GM12878 (cell line): Measurements from ENCODE around the gene GUCA2A. TPM values are rescaled to one million over a fixed set of nuclear protein-coding genes. Genes with fewer than 3 reads are reported as not detected.

Experiments used
- BACH1 ChIP-seq: fragments of 450-650 bp; IDR thresholded peaks from 2 replicates; pipeline ENCODE4 v1.6.1; 2017; ENCODE audit warnings: mild to moderate bottlenecking, borderline replicate concordance
- BCL3 ChIP-seq: IDR thresholded peaks from 2 replicates; pipeline ENCODE4 v1.6.1; 2011; ENCODE audit warnings: borderline replicate concordance, low read depth, mild to moderate bottlenecking, moderate library complexity, low read length; ENCODE audit not compliant: insufficient read depth, poor library complexity, severe bottlenecking
- BHLHE40 ChIP-seq, 2 experiments: fragments of 450-650 bp in 1 of 2; IDR thresholded peaks; 2 replicates each; pipeline ENCODE4 v1.6.1; 2011 to 2017; ENCODE audit warnings: low read depth in 2 of 2, borderline replicate concordance in 1 of 2, improper control_type of control experiment in 1 of 2, low read length in 1 of 2, mild to moderate bottlenecking in 1 of 2
- CBFB ChIP-seq: IDR thresholded peaks from 2 replicates; pipeline ENCODE4 v1.6.1; 2016; ENCODE audit warnings: antibody characterized with exemption, low read depth
- CBX5 ChIP-seq: sonication (generic); IDR thresholded peaks from 2 replicates; pipeline ENCODE4 v1.6.1; 2016; ENCODE audit warnings: low read depth, moderate library complexity, mild to moderate bottlenecking, inconsistent platforms
- CEBPB ChIP-seq, 2 experiments: fragments of 150-350 bp in 1 of 2; IDR thresholded peaks; 2 replicates each; pipeline ENCODE4 v1.6.1; 2012 to 2014; ENCODE audit warnings: low read depth in 2 of 2, low read length in 2 of 2, borderline replicate concordance in 1 of 2, inconsistent platforms in 1 of 2
- CTCF ChIP-seq, 3 experiments: IDR thresholded peaks in 2 of 3; conservative IDR thresholded peaks in 1 of 3; 2 replicates each; pipeline ENCODE4 v1.5.1; 2011; ENCODE audit warnings: low read depth in 3 of 3, low read length in 3 of 3, mild to moderate bottlenecking in 3 of 3, control low read depth in 2 of 3, moderate library complexity in 2 of 3, inconsistent platforms in 1 of 3, mixed read lengths in 1 of 3; ENCODE audit not compliant: control insufficient read depth in 2 of 3, insufficient read depth in 1 of 3; ENCODE audit errors: extremely low read depth in 1 of 3
- HSF1 ChIP-seq: fragments of 150-350 bp; IDR thresholded peaks from 2 replicates; pipeline ENCODE4 v1.6.1; 2014; ENCODE audit warnings: mild to moderate bottlenecking, low read depth, low read length
- IRF3 ChIP-seq: fragments of 450-650 bp; IDR thresholded peaks from 2 replicates; pipeline ENCODE4 v1.6.1; 2014; ENCODE audit warnings: mild to moderate bottlenecking
- JUND ChIP-seq: IDR thresholded peaks from 2 replicates; pipeline ENCODE4 v1.6.1; 2012; ENCODE audit warnings: low read depth, mild to moderate bottlenecking, low read length, improper control_type of control experiment, moderate library complexity
- MTA2 ChIP-seq: fragments of 450-650 bp; IDR thresholded peaks from 2 replicates; pipeline ENCODE4 v1.6.1; 2016; ENCODE audit warnings: low read depth, mild to moderate bottlenecking, moderate library complexity
- MTA3 ChIP-seq: IDR thresholded peaks from 2 replicates; pipeline ENCODE4 v1.6.1; 2012; ENCODE audit warnings: low read length, inconsistent platforms, borderline replicate concordance
- MYC ChIP-seq: IDR thresholded peaks from 2 replicates; pipeline ENCODE4 v1.6.1; 2011; ENCODE audit warnings: mild to moderate bottlenecking, low read length, moderate library complexity, inconsistent platforms; ENCODE audit not compliant: insufficient read depth, insufficient replicate concordance, insufficient read length, severe bottlenecking
- NFYA ChIP-seq: IDR thresholded peaks from 2 replicates; pipeline ENCODE4 v1.6.1; 2011; ENCODE audit warnings: low read depth, mild to moderate bottlenecking, low read length, improper control_type of control experiment, borderline replicate concordance
- NR2C1 ChIP-seq: fragments of 450-650 bp; IDR thresholded peaks from 2 replicates; pipeline ENCODE4 v1.6.1; 2017; ENCODE audit warnings: antibody characterized with exemption, mild to moderate bottlenecking, moderate library complexity
- NR2F1 ChIP-seq: fragments of 450-650 bp; conservative IDR thresholded peaks from 2 replicates; pipeline ENCODE4 v1.6.1; 2017; ENCODE audit warnings: mild to moderate bottlenecking
- STAT1 ChIP-seq: fragments of 450-650 bp; conservative IDR thresholded peaks from 2 replicates; pipeline ENCODE4 v1.6.1; 2014; ENCODE audit warnings: antibody characterized with exemption, mild to moderate bottlenecking
- YY1 ChIP-seq: IDR thresholded peaks from 2 replicates; pipeline ENCODE4 v1.6.1; 2011; ENCODE audit warnings: low read depth, mild to moderate bottlenecking, low read length
- ZBTB4 ChIP-seq: fragments of 450-650 bp; formaldehyde crosslinking; IDR thresholded peaks from 2 replicates; pipeline ENCODE4 v1.4.0; 2022; ENCODE audit warnings: mild to moderate bottlenecking, moderate library complexity
- ZNF274 ChIP-seq: IDR thresholded peaks from one replicate; pipeline ENCODE4 v1.8.0; 2011; ENCODE audit not compliant: insufficient read length, insufficient read depth
- polyA plus RNA-seq, 11 experiments: library from polyadenylated mRNA; depleted of rRNA in 4 of 11; unstranded in 6 of 11; stranded (reverse) in 5 of 11; fragments of >200 nt; fragmentation: Nextera tagmentation in 4 of 11; fragmentation: Illumina TruSeq in 1 of 11; extraction: Ambion mirVana in 4 of 11; extraction: Trizol in 1 of 11; gene quantifications; 1 replicate in 1 of 11; 2 replicates in 10 of 11; pipeline versions ENCODE4 v1.2.1 to v1.2.3, GENCODE V29; 2011 to 2016; ENCODE audit warnings: inconsistent platforms in 2 of 11, missing spikeins in 2 of 11, low read depth in 1 of 11
- total RNA-seq, 4 experiments: library from RNA; depleted of rRNA in 3 of 4; stranded (reverse); fragments of >200 nt in 3 of 4; fragmentation: Illumina TruSeq in 1 of 4; extraction: Trizol in 1 of 4; gene quantifications; 2 replicates each; pipeline versions ENCODE4 v1.2.1 to v1.2.3, GENCODE V29; 2013 to 2021

Gene GUCA2A
- total and polyA plus RNA-seq, 10 of the 15 experiments (the other 5 are each of a cell fraction or from before 2014, with no cell fraction given) = not detected

- 0 out of 2 replicates have a peak, but pooled peaks have one; percentile 32 for TF ChIP-seq YY1
- no peak for TF ChIP-seq MTA2
- no peak for TF ChIP-seq BHLHE40 (IDR thresholded peaks at IDR 0.05; ENCODE audit: borderline replicate concordance in 1 of 2, low read depth in 2 of 2, low read length in 1 of 2)
- no peak for TF ChIP-seq CBX5
- no peak for TF ChIP-seq MYC
- TF ChIP-seq BCL3 = no peak
- no peak for TF ChIP-seq IRF3
- no peak for TF ChIP-seq STAT1
- no peak for TF ChIP-seq ZNF274
- no peak for TF ChIP-seq JUND
- TF ChIP-seq NR2C1 = no peak
- no peak for TF ChIP-seq ZBTB4 (CRISPR knock-in tag)
- TF ChIP-seq NFYA = no peak
- TF ChIP-seq HSF1 = no peak
- TF ChIP-seq NR2F1 = no peak
- TF ChIP-seq MTA3 = no peak
- no peak for TF ChIP-seq BACH1
- TF ChIP-seq CEBPB (IDR thresholded peaks at IDR 0.05; ENCODE audit: borderline replicate concordance in 1 of 2, low read depth in 2 of 2, low read length in 2 of 2) = no peak
- TF ChIP-seq CBFB = no peak
- peak; percentile 92 to 98 (median 96) for TF ChIP-seq CTCF (IDR thresholded peaks at IDR 0.05 in 2 of 3, conservative IDR thresholded peaks at IDR 0.05 in 1 of 3; ENCODE audit: control insufficient read depth in 2 of 3, extremely low read depth in 1 of 3, insufficient read depth in 1 of 3, low read depth in 3 of 3, low read length in 3 of 3)
Measured at GRCh38 chr1:42173155-42173933, 8.8 kb upstream of the GUCA2A start (continued).
